ENCODE data around the gene ZDHHC11B.
"Not testable (repeated sequence)": the region's sequence is repeated elsewhere in the genome, so short reads cannot be mapped to it uniquely, and the experiment has no call there.

ZDHHC11B gene

GRCh38 chr5:683551-684481 lies 100.7 kb downstream of the ZDHHC11B start:
- no peak for DNase-seq

- DNase-seq: not testable (repeated sequence)
These were observed 101.7 kb downstream of the ZDHHC11B start for GRCh38 chr5:682651-683358.

- DNase-seq: not testable (repeated sequence)
These were observed 102.3 kb downstream of the ZDHHC11B start for GRCh38 chr5:682216-682615.

- DNase-seq: not testable (repeated sequence)
These were observed 103.0 kb downstream of the ZDHHC11B start for GRCh38 chr5:681317-682191.

- DNase-seq: not testable (repeated sequence)
These were observed 103.7 kb downstream of the ZDHHC11B start for GRCh38 chr5:680836-681235.

GRCh38 chr5:680118-680795 lies 104.3 kb downstream of the ZDHHC11B start:
- DNase-seq: not testable (repeated sequence)

- DNase-seq: not testable (repeated sequence)
These were observed 105.2 kb downstream of the ZDHHC11B start for GRCh38 chr5:679166-679895.

- not testable (repeated sequence) for DNase-seq
These were observed 106.0 kb downstream of the ZDHHC11B start for GRCh38 chr5:678521-678920.

- no peak for DNase-seq
These were observed 107.1 kb downstream of the ZDHHC11B start for GRCh38 chr5:677131-678101.

- no peak for DNase-seq
These were observed 107.8 kb downstream of the ZDHHC11B start for GRCh38 chr5:676699-677076.

- no peak for DNase-seq
These were observed 108.4 kb downstream of the ZDHHC11B start for GRCh38 chr5:675871-676698.

GRCh38 chr5:675111-675870 lies 109.2 kb downstream of the ZDHHC11B start:
- no peak for DNase-seq

GRCh38 chr5:674630-675011 lies 109.9 kb downstream of the ZDHHC11B start:
- no peak for DNase-seq

- DNase-seq: no peak
These were observed 110.5 kb downstream of the ZDHHC11B start for GRCh38 chr5:673831-674629.

- no peak for DNase-seq
These were observed 111.2 kb downstream of the ZDHHC11B start for GRCh38 chr5:673161-673830.

GRCh38 chr5:672329-673160 lies 112.0 kb downstream of the ZDHHC11B start:
- DNase-seq: peak; percentile 65
